NCI-H128 (cell line): Measurements from ENCODE around the gene SPOCK3.
"Not testable (repeated sequence)": the region's sequence is repeated elsewhere in the genome, so short reads cannot be mapped to it uniquely, and the experiment has no call there.

Experiments
- DNase-seq: peaks from one replicate; lab custom pipeline; 2025; ENCODE audit not compliant: unreplicated experiment; lab: John Stamatoyannopoulos, UW

The SPOCK3 gene

DNA sequence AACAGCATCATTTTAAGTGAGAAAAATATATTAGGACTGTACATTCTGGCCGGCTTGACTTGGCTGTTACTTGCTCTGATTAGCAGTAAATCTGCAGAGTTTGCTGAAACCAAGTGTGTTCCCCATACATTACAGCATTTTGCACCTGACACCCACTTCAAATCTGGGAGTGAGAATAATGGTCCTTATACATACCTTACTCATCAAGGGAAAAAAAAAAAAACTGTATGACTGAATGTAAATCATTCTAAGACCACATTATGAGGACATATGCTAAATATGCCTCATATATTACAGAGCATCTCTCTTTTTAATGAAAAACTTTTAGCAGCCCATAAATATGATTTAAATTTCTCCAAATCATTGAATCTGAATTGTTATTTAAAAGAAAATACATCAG lies 406.7 kb downstream of the SPOCK3 start:
- no peak for DNase-seq

DNA sequence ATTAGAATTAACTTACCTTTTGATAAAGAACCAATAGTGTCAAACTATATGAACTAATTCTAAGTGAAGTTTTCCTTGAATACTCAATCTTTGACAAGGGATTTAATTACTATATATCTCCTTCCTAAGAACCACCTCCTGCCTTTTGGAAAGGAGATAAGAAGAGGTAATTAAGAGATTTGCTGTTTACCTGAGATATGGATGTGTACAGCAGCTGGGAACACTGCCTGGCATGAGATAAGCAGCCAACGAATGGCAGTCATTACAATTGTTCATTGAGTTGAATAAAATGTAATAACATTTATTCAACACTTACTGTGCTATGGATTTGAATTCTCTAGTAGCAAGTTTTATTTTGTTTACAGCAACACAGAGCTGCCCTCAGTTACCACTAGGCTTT lies 407.1 kb downstream of the SPOCK3 start:
- DNase-seq, result no peak

- DNase-seq, result no peak
Observed at GRCh38 chr4:166823848-166824247, 410.4 kb downstream of the SPOCK3 start.

DNA sequence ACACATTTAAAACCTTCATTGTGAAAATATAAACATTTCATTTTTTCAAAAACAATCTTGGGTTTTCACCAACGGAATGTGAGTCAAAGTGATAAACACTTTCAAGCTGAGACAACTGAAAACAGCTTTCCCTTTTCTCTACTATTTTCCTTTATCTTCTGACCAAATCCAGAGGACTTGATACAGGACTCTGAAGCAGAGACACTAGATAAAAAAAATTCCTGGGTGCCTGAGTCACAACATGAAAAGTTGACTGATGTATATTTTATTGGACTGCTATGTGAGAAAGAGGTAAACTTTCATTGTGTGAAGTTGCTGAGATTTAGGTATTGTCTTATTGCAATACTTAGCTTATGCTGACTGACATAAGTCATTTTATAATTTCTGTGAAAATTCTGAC lies 411.2 kb downstream of the SPOCK3 start:
- DNase-seq, result no peak

DNA sequence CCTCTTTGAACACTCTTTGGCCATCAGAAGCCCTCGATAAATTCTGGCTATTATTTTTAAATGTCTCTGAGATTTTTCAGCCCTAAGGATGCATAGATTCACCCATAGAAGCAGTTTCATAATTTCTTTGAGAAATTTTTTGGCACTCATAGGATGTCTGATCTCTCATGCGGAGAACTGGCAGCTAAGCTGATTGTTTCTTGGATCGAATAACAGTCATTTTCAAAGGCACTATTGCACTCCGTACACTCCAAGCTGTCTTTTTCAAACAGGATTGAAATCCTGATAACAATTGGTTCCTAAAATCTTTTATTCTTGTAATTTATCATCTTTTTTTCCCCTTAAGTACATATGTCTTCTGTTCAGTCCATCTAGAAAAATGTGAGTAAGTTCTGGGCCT lies 411.9 kb downstream of the SPOCK3 start:
- no peak for DNase-seq

DNA sequence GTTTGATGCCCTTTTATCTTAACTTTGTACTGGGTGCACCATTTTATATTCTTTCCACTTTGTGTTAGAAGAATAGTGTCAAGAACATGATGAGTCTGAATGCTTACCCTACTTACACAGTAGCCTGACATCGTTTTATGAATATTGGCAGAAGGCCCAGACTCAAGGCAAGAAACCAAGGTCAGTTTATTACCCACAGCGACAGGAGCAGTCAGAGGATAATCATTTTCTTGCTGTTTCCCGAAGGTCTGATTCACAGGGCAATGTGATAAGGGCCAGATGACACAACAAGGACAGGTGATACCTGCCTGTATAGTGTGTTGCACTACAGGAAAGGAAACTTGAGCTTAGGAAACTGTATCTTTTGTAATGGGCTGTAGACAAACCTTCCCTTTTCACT lies 417.4 kb downstream of the SPOCK3 start:
- DNase-seq, result no peak

- no peak for DNase-seq
Observed at GRCh38 chr4:166808380-166808779, 425.9 kb downstream of the SPOCK3 start.

DNA sequence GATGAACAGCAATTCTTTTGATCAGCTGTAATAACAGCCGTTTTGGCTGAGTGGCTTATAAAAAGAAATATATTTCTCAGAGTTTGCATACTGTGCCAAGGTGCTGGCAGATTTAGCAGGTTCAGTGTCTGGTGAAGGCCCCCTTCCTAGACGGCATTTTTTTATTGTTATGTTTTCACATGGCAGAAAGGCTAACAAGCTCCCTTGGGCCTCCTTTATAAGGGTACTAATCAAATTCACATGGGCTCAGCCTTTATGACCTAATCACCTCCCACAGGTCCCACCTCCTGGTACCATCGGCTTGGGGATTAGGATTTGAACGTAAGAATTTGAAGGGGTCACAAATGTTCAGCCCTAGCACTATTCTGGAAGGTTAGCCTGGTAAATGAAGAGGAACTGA lies 431.9 kb downstream of the SPOCK3 start:
- no peak for DNase-seq

DNA sequence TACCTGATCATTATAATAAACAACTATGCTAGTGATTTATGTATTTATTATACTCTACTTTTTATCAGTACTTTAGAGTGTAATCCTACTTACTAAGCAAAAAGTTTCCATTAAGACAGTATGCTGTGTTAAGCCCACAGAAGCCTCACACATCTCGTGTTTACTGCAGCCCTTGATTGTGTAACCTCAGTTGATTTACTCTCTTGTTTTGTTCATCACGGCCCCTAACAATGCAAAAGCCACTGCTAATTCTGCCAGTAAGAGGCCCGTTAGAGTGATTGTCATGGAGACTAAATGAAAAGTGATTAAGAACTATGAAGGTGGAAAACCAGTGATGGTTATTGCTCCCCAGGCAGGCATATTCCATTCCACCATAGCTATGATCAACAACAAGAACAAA lies 436.2 kb downstream of the SPOCK3 start:
- no peak for DNase-seq

GRCh38 chr4:166777760-166778159 lies 456.5 kb downstream of the SPOCK3 start:
- no peak for DNase-seq

DNA sequence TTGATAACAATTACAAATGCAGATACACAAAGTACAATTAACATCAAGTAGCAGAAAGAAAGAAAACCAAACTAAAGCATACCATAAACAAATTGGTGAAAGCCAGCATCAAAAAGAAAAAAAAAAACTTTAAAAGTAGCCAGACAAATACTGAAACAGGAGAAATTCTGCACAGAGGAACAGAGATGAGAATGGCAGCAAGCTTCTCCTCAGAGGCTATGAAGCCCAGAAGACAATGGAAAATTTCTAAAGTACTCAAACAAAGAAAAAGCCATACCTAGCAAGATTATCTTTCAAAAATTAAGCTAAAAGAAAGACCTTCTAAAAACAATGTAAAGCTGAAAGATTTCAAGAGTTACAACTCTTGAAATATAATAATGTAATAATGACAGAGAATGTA lies 471.3 kb downstream of the SPOCK3 start:
- DNase-seq, result no peak

- DNase-seq, result no peak
Observed at GRCh38 chr4:166741742-166742141, 492.6 kb downstream of the SPOCK3 start.

DNA sequence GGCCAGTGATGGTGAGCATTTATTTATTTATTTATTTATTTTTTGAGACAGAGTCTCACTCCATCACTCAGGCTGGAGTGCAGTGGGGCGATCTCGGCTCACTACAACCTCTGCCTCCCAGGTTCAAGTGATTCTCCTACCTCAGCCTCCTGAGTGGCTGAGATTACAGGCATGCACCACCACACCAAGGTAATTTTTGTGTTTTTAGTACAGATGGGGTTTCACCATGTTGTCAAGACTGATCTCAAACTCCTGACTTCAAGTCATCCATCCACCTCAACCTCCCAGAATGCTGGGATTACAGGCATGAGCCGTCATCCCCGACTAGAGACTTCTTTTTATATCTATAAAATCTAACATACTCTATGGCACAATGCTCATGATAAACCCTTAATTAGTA lies 495.1 kb downstream of the SPOCK3 start:
- DNase-seq, result not testable (repeated sequence)

GRCh38 chr4:166737430-166737829 lies 496.9 kb downstream of the SPOCK3 start:
- DNase-seq, result no peak

GRCh38 chr4:166735553-166735952 lies 498.7 kb downstream of the SPOCK3 start:
- no peak for DNase-seq

- no peak for DNase-seq
Observed at GRCh38 chr4:166734797-166735196, 499.5 kb downstream of the SPOCK3 start.

GRCh38 chr4:166733686-166734085 lies 500.6 kb downstream of the SPOCK3 start:
- DNase-seq, result no peak

DNA sequence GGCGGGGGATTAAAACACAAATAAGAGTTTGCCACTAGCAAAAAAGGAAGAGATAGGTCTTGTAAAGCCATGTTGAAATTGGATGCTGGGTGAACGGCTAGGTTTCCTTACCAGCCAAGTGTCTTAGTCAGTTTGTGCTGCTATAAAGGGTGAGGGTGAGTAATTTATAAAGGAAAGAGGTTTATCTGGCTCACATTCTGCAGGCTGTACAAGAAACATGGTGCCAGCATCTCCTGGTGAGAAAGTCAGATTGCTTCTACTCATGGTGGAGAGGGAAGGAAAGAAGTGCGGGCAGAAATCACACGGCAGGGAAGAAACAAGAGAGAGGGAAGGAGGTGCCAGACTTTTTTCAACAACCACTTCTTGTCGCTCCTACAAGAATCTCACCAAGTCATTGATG lies 507.5 kb downstream of the SPOCK3 start:
- DNase-seq, result no peak

- DNase-seq, result no peak
Observed at GRCh38 chr4:166724369-166724768, 509.9 kb downstream of the SPOCK3 start.

DNA sequence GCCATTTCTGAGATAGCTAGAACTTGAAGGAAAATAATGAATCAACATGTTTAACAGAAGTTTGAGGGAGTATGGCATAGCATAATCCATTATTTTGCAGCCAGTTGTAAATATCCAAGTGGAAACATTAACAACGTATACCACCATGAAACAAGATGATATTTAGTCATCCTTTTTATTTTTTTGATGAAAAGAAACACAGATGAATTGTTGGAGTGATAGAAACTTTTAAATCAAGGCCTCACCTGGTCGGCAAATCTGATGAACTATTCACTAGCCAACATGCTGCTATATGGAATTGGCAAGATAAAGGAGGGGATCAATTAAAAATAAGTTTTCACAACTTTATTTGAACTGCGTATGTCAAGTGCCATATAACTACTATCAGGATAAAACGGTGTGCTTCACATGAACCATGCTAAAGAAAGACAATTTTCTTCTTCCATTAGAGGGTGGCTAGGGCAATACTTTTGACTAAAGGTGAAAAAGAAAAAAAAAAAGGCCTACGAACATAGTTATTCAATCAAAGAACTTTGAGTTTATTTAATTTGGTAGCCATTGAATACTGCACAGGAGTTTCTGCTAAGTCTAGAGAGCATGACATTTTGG lies 510.7 kb downstream of the SPOCK3 start:
- no peak for DNase-seq

DNA sequence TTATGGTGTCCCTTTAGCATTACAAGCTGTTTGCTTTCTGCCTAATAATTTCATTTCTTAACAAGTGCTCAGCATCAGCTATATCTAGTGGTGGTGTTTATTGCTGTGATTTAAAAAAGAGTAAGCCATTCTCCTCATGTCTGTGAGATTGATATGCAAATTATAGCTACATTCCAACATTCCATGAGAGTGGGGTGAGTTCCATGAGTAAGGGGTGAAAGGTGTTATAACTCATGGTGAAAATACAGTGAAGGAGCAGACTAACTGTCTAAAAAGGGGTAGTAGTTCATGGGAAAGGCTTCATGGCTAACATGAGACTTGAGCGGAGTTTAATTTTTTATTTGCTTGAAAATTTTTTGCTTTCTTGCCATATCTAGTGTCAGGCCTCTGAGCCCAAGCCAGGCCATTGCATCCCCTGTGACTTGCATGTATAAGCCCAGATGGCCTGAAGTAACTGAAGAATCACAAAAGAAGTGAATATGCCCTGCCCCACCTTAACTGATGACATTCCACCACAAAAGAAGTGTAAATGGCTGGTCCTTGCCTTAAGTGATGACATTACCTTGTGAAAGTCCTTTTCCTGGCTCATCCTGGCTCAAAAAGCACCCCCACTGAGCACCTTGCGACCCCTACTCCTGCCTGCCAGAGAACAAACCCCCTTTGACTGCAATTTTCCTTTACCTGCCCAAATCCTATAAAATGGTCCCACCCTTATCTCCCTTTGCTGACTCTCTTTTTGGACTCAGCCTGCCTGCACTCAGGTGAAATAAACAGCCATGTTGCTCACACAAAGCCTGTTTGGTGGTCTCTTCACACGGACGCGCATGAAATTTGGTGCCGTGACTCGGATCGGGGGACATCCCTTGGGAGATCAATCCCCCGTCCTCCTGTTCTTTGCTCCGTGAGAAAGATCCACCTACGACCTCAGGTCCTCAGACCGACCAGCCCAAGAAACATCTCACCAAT lies 518.3 kb downstream of the SPOCK3 start:
- DNase-seq, result not testable (repeated sequence)

DNA sequence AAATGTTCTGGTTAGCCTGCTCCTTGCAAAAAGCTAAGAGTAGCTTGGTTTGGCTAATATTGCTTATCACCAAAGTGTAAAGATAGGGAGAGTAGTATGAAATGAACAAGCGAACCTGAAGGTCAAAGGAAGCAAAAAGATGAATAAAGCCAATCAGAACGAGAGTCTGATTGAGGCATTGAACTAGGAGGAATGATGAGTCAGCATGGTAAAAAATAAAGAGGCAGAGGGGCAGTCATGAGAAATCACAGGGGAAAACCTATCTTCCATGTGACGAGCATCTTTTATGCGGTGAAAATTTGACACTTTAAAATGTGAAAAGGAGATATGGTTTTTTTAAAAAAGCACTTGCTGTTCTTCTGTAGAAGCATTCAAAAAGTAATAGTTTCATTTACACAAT lies 533.7 kb downstream of the SPOCK3 start:
- no peak for DNase-seq
